GM10266 (cell line): ENCODE data around the gene DIAPH2.

Experiments used
- DNase-seq: peaks from one replicate; pipeline ENCODE4 v3.0.0; 2012; ENCODE audit errors: extremely low spot score
- TF ChIP-seq, protein P1 (sequence below): IDR thresholded peaks from 2 replicates; pipeline ENCODE4 v1.5.1; 2012; ENCODE audit warnings: mild to moderate bottlenecking, low read depth; ENCODE audit not compliant: control insufficient read depth, insufficient read depth; ENCODE audit errors: missing control alignments

DIAPH2 gene

GRCh38 chrX:97306771-97307470 is 622.3 kb downstream of the DIAPH2 start:
- no peak for DNase-seq

DNA sequence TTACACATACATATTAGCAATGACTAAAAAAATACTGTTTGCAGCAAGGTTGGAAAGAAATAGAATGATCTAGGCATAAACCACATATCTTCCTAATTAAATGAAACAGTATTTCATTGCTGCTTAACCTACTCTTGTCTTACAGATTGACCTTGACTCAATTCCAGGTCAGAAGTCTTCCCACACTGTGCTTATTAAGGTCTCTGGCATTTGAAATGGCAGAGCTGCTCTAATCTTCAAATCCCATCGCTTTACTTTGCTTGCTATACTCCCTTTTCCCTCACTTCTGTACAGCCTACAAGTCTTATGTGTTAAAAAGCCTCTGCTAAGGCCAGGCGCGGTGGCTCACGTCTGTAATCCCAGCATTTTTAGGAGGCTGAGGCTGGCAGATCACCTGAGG is 623.5 kb downstream of the DIAPH2 start:
- DNase-seq = no peak
- TF ChIP-seq, protein P1, sequence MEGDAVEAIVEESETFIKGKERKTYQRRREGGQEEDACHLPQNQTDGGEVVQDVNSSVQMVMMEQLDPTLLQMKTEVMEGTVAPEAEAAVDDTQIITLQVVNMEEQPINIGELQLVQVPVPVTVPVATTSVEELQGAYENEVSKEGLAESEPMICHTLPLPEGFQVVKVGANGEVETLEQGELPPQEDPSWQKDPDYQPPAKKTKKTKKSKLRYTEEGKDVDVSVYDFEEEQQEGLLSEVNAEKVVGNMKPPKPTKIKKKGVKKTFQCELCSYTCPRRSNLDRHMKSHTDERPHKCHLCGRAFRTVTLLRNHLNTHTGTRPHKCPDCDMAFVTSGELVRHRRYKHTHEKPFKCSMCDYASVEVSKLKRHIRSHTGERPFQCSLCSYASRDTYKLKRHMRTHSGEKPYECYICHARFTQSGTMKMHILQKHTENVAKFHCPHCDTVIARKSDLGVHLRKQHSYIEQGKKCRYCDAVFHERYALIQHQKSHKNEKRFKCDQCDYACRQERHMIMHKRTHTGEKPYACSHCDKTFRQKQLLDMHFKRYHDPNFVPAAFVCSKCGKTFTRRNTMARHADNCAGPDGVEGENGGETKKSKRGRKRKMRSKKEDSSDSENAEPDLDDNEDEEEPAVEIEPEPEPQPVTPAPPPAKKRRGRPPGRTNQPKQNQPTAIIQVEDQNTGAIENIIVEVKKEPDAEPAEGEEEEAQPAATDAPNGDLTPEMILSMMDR = no peak

More at GRCh38 chrX:97306771-97307470, 622.3 kb downstream of the DIAPH2 start:
- TF ChIP-seq, protein P1 = no peak

DNA sequence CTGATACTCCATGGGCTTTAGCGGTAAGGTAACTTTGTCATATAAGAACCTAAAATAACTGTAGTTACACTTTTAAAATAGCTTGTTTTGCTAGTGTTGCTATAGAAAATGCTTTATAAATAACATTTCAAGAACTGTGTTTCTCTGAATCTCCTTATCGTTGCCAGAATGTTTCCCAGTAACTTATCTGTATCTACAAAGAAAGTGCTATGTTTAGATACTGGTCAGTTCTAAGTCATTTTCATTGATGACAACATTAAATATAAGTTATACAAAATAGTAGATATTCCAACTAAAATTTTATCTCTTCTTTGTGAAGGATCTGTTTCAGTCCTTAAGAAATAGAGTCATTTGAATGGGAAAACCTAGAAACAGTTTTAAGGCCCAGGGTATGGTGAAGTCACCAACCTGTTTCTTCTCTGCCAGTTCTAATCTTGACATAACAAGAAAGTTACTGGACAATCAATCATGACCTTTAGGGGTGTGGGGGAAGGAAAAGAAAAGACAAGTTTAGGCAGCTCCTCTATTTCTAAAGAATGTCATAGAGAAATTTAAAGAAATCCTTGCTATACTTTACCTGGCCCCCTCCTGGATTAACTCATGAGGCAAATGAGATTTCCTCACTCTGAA is 625.0 kb downstream of the DIAPH2 start:
- TF ChIP-seq, protein P1 = no peak
- no peak for DNase-seq

DNA sequence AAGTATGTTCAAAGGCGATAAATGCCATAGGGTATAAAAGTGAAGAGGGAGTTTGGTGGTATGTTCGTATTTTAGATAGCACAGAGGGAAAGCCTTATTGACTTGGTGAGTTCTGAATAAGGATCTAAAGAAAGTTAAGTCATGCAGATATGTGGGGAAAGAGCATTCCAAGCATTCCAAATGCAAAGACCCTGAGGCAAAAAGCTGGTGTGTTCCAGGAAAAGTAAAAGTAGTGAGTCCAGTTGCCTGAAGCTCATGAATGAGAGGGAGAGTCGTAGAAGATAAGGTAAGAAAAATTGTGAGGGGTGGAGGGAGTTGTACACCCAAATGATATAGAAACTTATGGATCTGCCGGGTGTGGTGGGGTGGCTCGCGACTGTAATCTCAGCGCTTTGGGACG is 625.7 kb downstream of the DIAPH2 start:
- DNase-seq = no peak

GRCh38 chrX:97311066-97311778 is 626.6 kb downstream of the DIAPH2 start:
- TF ChIP-seq, protein P1 = no peak
- no peak for DNase-seq

More for the DNA sequence above, 625.7 kb downstream of the DIAPH2 start:
- TF ChIP-seq, protein P1 = no peak

DNA sequence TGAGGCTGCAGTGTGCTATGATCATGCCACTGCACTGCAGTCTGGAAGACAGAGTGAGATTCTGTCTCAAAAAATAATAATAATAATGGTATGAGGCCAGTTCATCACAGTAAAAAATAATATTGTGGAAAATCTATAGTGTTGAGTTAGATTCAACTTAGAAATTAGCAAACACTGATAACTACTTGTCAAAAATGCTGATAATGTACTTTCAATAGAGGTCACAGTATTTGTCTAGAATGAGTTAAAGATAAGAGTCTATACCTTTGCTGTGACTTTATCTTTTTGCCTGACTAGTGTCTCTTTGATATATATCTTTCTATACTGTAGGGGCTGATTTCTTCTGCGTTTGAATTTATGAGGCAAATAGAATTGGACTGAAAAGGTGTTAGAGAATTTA is 629.7 kb downstream of the DIAPH2 start:
- DNase-seq = no peak
- TF ChIP-seq, protein P1 = no peak

GRCh38 chrX:97315939-97316338 is 631.3 kb downstream of the DIAPH2 start:
- no peak for DNase-seq
- TF ChIP-seq, protein P1 = no peak
